GM19328 (cell line): ENCODE measurements around the gene FGFR1OP2.
"Not testable (repeated sequence)": the region's sequence is repeated elsewhere in the genome, so short reads cannot be mapped to it uniquely, and the experiment has no call there.

Experiments
- ATAC-seq: cut with Tn5 transposase; IDR thresholded peaks from one replicate; pipeline ENCODE4 v1.9.1; 2021; ENCODE audit warnings: mild to moderate bottlenecking, moderate library complexity; ENCODE audit not compliant: unreplicated experiment

Gene FGFR1OP2

GRCh38 chr12:26940516-26941214, 2.4 kb downstream of the FGFR1OP2 start:
- no peak for ATAC-seq

GRCh38 chr12:26941215-26941594, 2.9 kb downstream of the FGFR1OP2 start:
- ATAC-seq: no peak

GRCh38 chr12:26948309-26948708, 10.0 kb downstream of the FGFR1OP2 start:
- no peak for ATAC-seq

GRCh38 chr12:26953447-26953846, 15.2 kb downstream of the FGFR1OP2 start:
- no peak for ATAC-seq

GRCh38 chr12:26954027-26954426, 15.8 kb downstream of the FGFR1OP2 start:
- no peak for ATAC-seq

GRCh38 chr12:26961391-26961790, 23.1 kb downstream of the FGFR1OP2 start:
- not testable (repeated sequence) for ATAC-seq

- ATAC-seq: no peak
Observed at GRCh38 chr12:26961803-26962202, 23.5 kb downstream of the FGFR1OP2 start.

- ATAC-seq: no peak
Observed at GRCh38 chr12:26963413-26963812, 25.1 kb downstream of the FGFR1OP2 start.

- ATAC-seq: no peak
Observed at GRCh38 chr12:26966842-26967241, 28.6 kb downstream of the FGFR1OP2 start.

- no peak for ATAC-seq
Observed at GRCh38 chr12:26970136-26970535, 31.9 kb downstream of the FGFR1OP2 start.

GRCh38 chr12:26971963-26972362, 33.7 kb downstream of the FGFR1OP2 start:
- ATAC-seq: peak; percentile 96

- ATAC-seq: no peak
Observed at GRCh38 chr12:26976687-26977086, 38.4 kb downstream of the FGFR1OP2 start.

GRCh38 chr12:26978801-26979200, 40.5 kb downstream of the FGFR1OP2 start:
- no peak for ATAC-seq

- no peak for ATAC-seq
Observed at GRCh38 chr12:26979733-26980132, 41.5 kb downstream of the FGFR1OP2 start.

- no peak for ATAC-seq
Observed at GRCh38 chr12:26982866-26983265, 44.6 kb downstream of the FGFR1OP2 start.

- ATAC-seq: no peak
Observed at GRCh38 chr12:26987634-26988424, 49.6 kb downstream of the FGFR1OP2 start.

GRCh38 chr12:26988703-26989102, 50.4 kb downstream of the FGFR1OP2 start:
- ATAC-seq: no peak

- ATAC-seq: no peak
Observed at GRCh38 chr12:26989873-26990272, 51.6 kb downstream of the FGFR1OP2 start.

GRCh38 chr12:26991826-26992225, 53.6 kb downstream of the FGFR1OP2 start:
- no peak for ATAC-seq

- ATAC-seq: no peak
Observed at GRCh38 chr12:26994109-26994508, 55.8 kb downstream of the FGFR1OP2 start.

- ATAC-seq: no peak
Observed at GRCh38 chr12:26995706-26996105, 57.4 kb downstream of the FGFR1OP2 start.

GRCh38 chr12:26997003-26997402, 58.7 kb downstream of the FGFR1OP2 start:
- no peak for ATAC-seq
